Adrenal gland (tissue), 12 donors: ENCODE results near the gene USP6. TPM values are rescaled to one million over a fixed set of nuclear protein-coding genes. Genes with fewer than 3 reads are reported as not detected.

Experiments
- DNase-seq, 7 donors: peaks; one replicate each; pipeline ENCODE4 v3.0.0-alpha.2; 2019 to 2020
- H3K27ac ChIP-seq, 5 donors: fragments of 200-600 bp; sonication (generic) in 4 of 5; 1 replicate in 3 of 5; 2 replicates in 2 of 5; pipeline versions ENCODE4 v1.5.1 to v1.8.0; 2016 to 2020; ENCODE audit warnings: mild to moderate bottlenecking in 1 of 5
- H3K27me3 ChIP-seq: fragments of 200-600 bp; 2 replicates; pipeline ENCODE4 v1.8.0; 2021
- H3K36me3 ChIP-seq, 2 donors: fragments of 200-600 bp; replicated peaks in 1 of 2; 1 replicate in 1 of 2; 2 replicates in 1 of 2; pipeline versions ENCODE4 v1.5.1 to v1.8.0; 2018 to 2022
- H3K4me1 ChIP-seq, 2 donors: fragments of 200-600 bp; replicated peaks in 1 of 2; 1 replicate in 1 of 2; 2 replicates in 1 of 2; pipeline versions ENCODE4 v1.5.1 to v1.8.0; 2018 to 2021
- H3K4me3 ChIP-seq, 4 donors: fragments of 200-600 bp; sonication (generic) in 3 of 4; one replicate each; pipeline ENCODE4 v1.5.1; 2016 to 2018
- H3K9me3 ChIP-seq, 3 donors: fragments of 200-600 bp; sonication (generic) in 1 of 3; replicated peaks in 1 of 3; 1 replicate in 2 of 3; 2 replicates in 1 of 3; pipeline versions ENCODE4 v1.5.1 to v1.8.0; 2016 to 2021
- CTCF ChIP-seq, 6 experiments: fragments of 450-650 bp in 4 of 6; fragments of 200-600 bp in 2 of 6; sonication (generic) in 1 of 6; IDR thresholded peaks; 1 replicate in 5 of 6; 2 replicates in 1 of 6; pipeline versions ENCODE4 v1.5.1 to v1.8.0; 2016 to 2021; ENCODE audit warnings: antibody characterized with exemption in 6 of 6, mild to moderate bottlenecking in 2 of 6, moderate library complexity in 1 of 6
- POLR2A ChIP-seq, 2 donors: fragments of 450-650 bp; IDR thresholded peaks; one replicate each; pipeline ENCODE4 v1.6.1; 2017; ENCODE audit warnings: antibody characterized with exemption in 2 of 2, mild to moderate bottlenecking in 2 of 2, moderate library complexity in 1 of 2
- WGBS, 4 donors: extraction: QIAGEN DNeasy Blood & Tissue Kit in 2 of 4; methylation state at CpG; one replicate each; pipeline versions ENCODE4 v1.1.5 to v1.1.7; 2013 to 2017; 5-methylcytosine and 5-hydroxymethylcytosine counted together
- intact Hi-C, 2 donors: fragments of 100-400 bp; cut with DNase I; formaldehyde crosslinking; loops; one replicate each; pipeline versions ENCODE4 v1.14.1 to v1.15.0; 2022 to 2023
- polyA plus RNA-seq, 3 donors: library from polyadenylated mRNA; stranded (reverse); fragments of 200-250 nt in 2 of 3; fragments of 350-450 nt in 1 of 3; fragmentation: Illumina TruSeq in 1 of 3; extraction: RNeasy Lipid Tissue Mini Kit (QIAGEN cat#74804) in 1 of 3; gene quantifications; one replicate each; pipeline ENCODE4 v1.2.3, GENCODE V29; 2013 to 2014
- total RNA-seq, 9 donors: library from RNA; depleted of rRNA in 4 of 9; stranded (reverse); fragments of >200 nt in 4 of 9; fragments of 120-200 nt in 1 of 9; fragmentation: NEBNext Ultra II Directional in 1 of 9; extraction: Animal tissue kit (Norgen Biotek cat#: 25700) in 1 of 9; gene quantifications; one replicate each; pipeline versions ENCODE4 v1.1.0 to v1.2.4, GENCODE V29; 2013 to 2023
- donor health status: healthy with polysubstance abuse.
- donor health status: Bipolar disorder and iron deficiency.
- donor health status: DM: yes; HTN: yes; CAD: no.
- donor health status: DM: no; HTN: no; CAD: no.
- donor health status: DM: no; HTN: no; CAD: no.
- donor health status: DM: yes; HTN: yes; CAD: no.

USP6 gene
- total and polyA plus RNA-seq, 12 donors: 0.04 to 0.40 (median 0.14) TPM; not detected in 3

GRCh38 chr17:5179003-5179402 lies 63.2 kb downstream of the USP6 start:
- H3K4me1 ChIP-seq: no peaks in the 10 kb centered on the region
- 93 to 100% (median 98%) methylated on average over 8 to 12 of the region's 12 CpGs for WGBS, 4 donors
- H3K36me3 ChIP-seq: no peaks in the 10 kb centered on the region

GRCh38 chr17:5181509-5182305 lies 65.9 kb downstream of the USP6 start:
- Histone ChIP-seq H3K4me3 (no peak overlapping the region), H3K4me1 (no peaks in the 10 kb centered on the region), H3K36me3 (no peaks in the 10 kb centered on the region), H3K27me3 (no peaks in the 10 kb centered on the region), H3K27ac (no peak overlapping the region), H3K9me3 (peaks cover 16 to 97% (median 31%) of the 10 kb centered on the region in 3 donors)
- TF ChIP-seq CTCF (IDR thresholded peaks at IDR 0.05): no peak
- TF ChIP-seq POLR2A (IDR thresholded peaks at IDR 0.05): no peak
- intact Hi-C loops: loop anchor here in 1 of 2 donors (5.0 kb wide), 1 partner anchor 89 kb away; no protein-coding TSS in a partner anchor
- WGBS, 4 donors: 94 to 97% (median 96%) methylated on average over 10 of the region's 10 CpGs
- no peak for DNase-seq

More at GRCh38 chr17:5179003-5179402, 63.2 kb downstream of the USP6 start:
- no peak for TF ChIP-seq CTCF (IDR thresholded peaks at IDR 0.05)
- intact Hi-C loops: no loop called here
- Histone ChIP-seq H3K9me3 (peaks cover 9 to 73% (median 31%) of the 10 kb centered on the region in 3 donors), H3K27me3 (no peaks in the 10 kb centered on the region), H3K4me3 (no peak overlapping the region), H3K27ac (no peak overlapping the region)
- no peak for DNase-seq

DNA sequence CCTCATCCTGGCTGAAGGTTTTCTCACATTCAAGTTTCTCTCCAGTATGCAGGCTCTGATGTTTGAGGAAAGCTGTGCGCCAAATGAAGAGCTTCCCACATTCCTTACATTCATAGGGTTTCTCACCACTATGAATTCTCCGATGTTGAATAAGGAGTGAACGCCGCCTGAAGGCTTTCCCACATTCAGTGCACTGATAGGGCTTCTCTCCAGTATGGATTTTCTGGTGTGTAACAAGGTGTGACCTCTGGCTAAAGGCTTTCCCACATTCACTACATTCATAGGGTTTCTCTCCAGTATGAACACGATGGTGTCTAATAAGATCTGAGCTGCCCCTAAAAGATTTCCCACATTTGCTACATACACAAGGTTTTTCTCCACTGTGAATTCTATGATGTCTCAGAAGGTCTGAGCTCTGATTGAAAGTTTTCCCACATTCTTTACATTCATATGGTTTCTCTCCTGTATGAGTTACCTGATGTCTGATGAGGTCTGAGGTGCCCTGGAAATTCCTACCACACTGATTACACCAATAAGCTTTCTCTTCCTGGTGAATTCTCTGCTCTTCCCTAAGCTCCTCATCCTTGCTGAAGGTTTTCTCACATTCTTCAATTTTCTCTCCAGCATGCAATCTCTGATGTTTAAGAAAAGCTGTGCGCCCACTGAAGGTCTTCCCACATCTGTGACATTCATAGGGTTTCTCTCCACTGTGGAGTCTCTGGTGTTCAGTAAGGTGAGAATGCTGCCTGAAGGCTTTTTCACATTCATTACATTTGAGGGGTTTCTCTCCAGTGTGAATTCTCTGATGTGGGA lies 67.0 kb downstream of the USP6 start:
- TF ChIP-seq POLR2A (IDR thresholded peaks at IDR 0.05): no peak
- TF ChIP-seq CTCF (IDR thresholded peaks at IDR 0.05): no peak
- Histone ChIP-seq H3K4me3 (no peak overlapping the region), H3K36me3 (no peaks in the 10 kb centered on the region), H3K27me3 (no peaks in the 10 kb centered on the region), H3K4me1 (no peaks in the 10 kb centered on the region), H3K27ac (no peak overlapping the region), H3K9me3 (peaks cover 16 to 99% (median 31%) of the 10 kb centered on the region in 3 donors)
- no peak for DNase-seq
- WGBS, 4 donors: 95 to 99% (median 98%) methylated on average over 6 of the region's 6 CpGs
- intact Hi-C loops: loop anchor here in 1 of 2 donors (5.0 kb wide), 1 partner anchor 91 kb away; no protein-coding TSS in a partner anchor

- Histone ChIP-seq H3K9me3 (peaks cover 16 to 99% (median 27%) of the 10 kb centered on the region in 3 donors), H3K36me3 (no peaks in the 10 kb centered on the region), H3K4me1 (no peaks in the 10 kb centered on the region), H3K4me3 (no peak overlapping the region), H3K27me3 (no peaks in the 10 kb centered on the region), H3K27ac (no peak overlapping the region)
- intact Hi-C loops: loop anchor here in 1 of 2 donors (5.0 kb wide), 1 partner anchor 91 kb away; no protein-coding TSS in a partner anchor
- no peak for DNase-seq
- TF ChIP-seq POLR2A (IDR thresholded peaks at IDR 0.05): no peak
Measured at GRCh38 chr17:5183410-5183793, 67.6 kb downstream of the USP6 start.
